Measurements from ENCODE around the gene SORCS2. TPM values are rescaled to one million over a fixed set of nuclear protein-coding genes. Genes with fewer than 3 reads are reported as not detected.

Gene SORCS2
- total and polyA plus RNA-seq, 2 experiments from 2014 or later, result 0.38 to 1.4 TPM

- Histone ChIP-seq H3F3A (ENCODE audit: insufficient read depth) (no peaks in the 10 kb centered on the region), H3K27me3 (replicated peaks; ENCODE audit: insufficient read depth) (peaks cover 21% of the 10 kb centered on the region; the same call in 1 of the 2 replicates), H2AFZ (no peak overlapping the region), H3K4me2 (ENCODE audit: unreplicated experiment) (no peak overlapping the region), H3K27ac (no peak overlapping the region), H3K9ac (no peak overlapping the region), H3K4me3 (no peak overlapping the region), H3K9me3 (ENCODE audit: low read depth) (no peaks in the 10 kb centered on the region), H3K9me2 (ENCODE audit: insufficient read depth) (no peaks in the 10 kb centered on the region), H4K20me1 (ENCODE audit: insufficient read depth) (no peaks in the 10 kb centered on the region), H3K36me3 (ENCODE audit: low read depth) (no peaks in the 10 kb centered on the region), H3K4me1 (ENCODE audit: insufficient read depth) (no peaks in the 10 kb centered on the region), H3K79me2 (ENCODE audit: insufficient read depth) (no peaks in the 10 kb centered on the region)
- TF ChIP-seq EZH2phosphoT487 (IDR thresholded peaks at IDR 0.05; ENCODE audit: insufficient read depth, low read depth) (no peak), EZH2 (IDR thresholded peaks at IDR 0.05; ENCODE audit: insufficient read depth, poor library complexity, severe bottlenecking) (no peak)
- 59 to 62% methylated on average over 9 to 10 of the region's 10 CpGs for WGBS, 2 experiments (ENCODE audit: low coverage in 1 of 2, low lambda C conversion rate in 2 of 2, missing lambda C conversion rate in 2 of 2)
- DNase-seq, result no peak
- in situ Hi-C loops (cut with MboI), result no loop called here
Measured at GRCh38 chr4:7680106-7680505, 487.8 kb downstream of the SORCS2 start.

- peaks cover 19% of the 10 kb centered on the region; the same call in 1 of the 2 replicates for H3K27me3 ChIP-seq (replicated peaks; ENCODE audit: insufficient read depth)
- no peak overlapping the region for H3K4me3 ChIP-seq
- no peaks in the 10 kb centered on the region for H3K4me1 ChIP-seq (ENCODE audit: insufficient read depth)
- H3K9me2 ChIP-seq (ENCODE audit: insufficient read depth), result no peaks in the 10 kb centered on the region
- no peak for DNase-seq
- H3K9me3 ChIP-seq (ENCODE audit: low read depth), result no peaks in the 10 kb centered on the region
- no peaks in the 10 kb centered on the region for H3K79me2 ChIP-seq (ENCODE audit: insufficient read depth)
- WGBS, 2 experiments (ENCODE audit: low coverage in 1 of 2, low lambda C conversion rate in 2 of 2, missing lambda C conversion rate in 2 of 2), result 15 to 33% methylated on average over 1 of the region's 1 CpG
- H3K27ac ChIP-seq, result no peak overlapping the region
- H3K36me3 ChIP-seq (ENCODE audit: low read depth), result no peaks in the 10 kb centered on the region
- TF ChIP-seq EZH2phosphoT487 (IDR thresholded peaks at IDR 0.05; ENCODE audit: insufficient read depth, low read depth) (no peak), EZH2 (IDR thresholded peaks at IDR 0.05; ENCODE audit: insufficient read depth, poor library complexity, severe bottlenecking) (no peak)
- H4K20me1 ChIP-seq (ENCODE audit: insufficient read depth), result no peaks in the 10 kb centered on the region
- no peak overlapping the region for H3K9ac ChIP-seq
- in situ Hi-C loops (cut with MboI), result no loop called here
- no peak overlapping the region for H2AFZ ChIP-seq
- H3F3A ChIP-seq (ENCODE audit: insufficient read depth), result no peaks in the 10 kb centered on the region
- no peak overlapping the region for H3K4me2 ChIP-seq (ENCODE audit: unreplicated experiment)
Measured at GRCh38 chr4:7680731-7681130, 488.4 kb downstream of the SORCS2 start.

- 39 to 53% methylated on average over 4 of the region's 5 CpGs for WGBS, 2 experiments (ENCODE audit: low coverage in 1 of 2, low lambda C conversion rate in 2 of 2, missing lambda C conversion rate in 2 of 2)
- Histone ChIP-seq H3K27ac (no peak overlapping the region), H2AFZ (no peak overlapping the region), H3K9me2 (ENCODE audit: insufficient read depth) (no peaks in the 10 kb centered on the region), H3K27me3 (replicated peaks; ENCODE audit: insufficient read depth) (peaks cover 22% of the 10 kb centered on the region; the same call in 1 of the 2 replicates), H3K36me3 (ENCODE audit: low read depth) (no peaks in the 10 kb centered on the region), H3F3A (ENCODE audit: insufficient read depth) (no peaks in the 10 kb centered on the region), H3K9ac (no peak overlapping the region), H4K20me1 (ENCODE audit: insufficient read depth) (no peaks in the 10 kb centered on the region), H3K4me3 (no peak overlapping the region), H3K4me2 (ENCODE audit: unreplicated experiment) (no peak overlapping the region), H3K79me2 (ENCODE audit: insufficient read depth) (no peaks in the 10 kb centered on the region), H3K9me3 (ENCODE audit: low read depth) (no peaks in the 10 kb centered on the region), H3K4me1 (ENCODE audit: insufficient read depth) (no peaks in the 10 kb centered on the region)
- in situ Hi-C loops (cut with MboI), result no loop called here
- no peak for TF ChIP-seq EZH2 (IDR thresholded peaks at IDR 0.05; ENCODE audit: insufficient read depth, poor library complexity, severe bottlenecking)
- no peak for TF ChIP-seq EZH2phosphoT487 (IDR thresholded peaks at IDR 0.05; ENCODE audit: insufficient read depth, low read depth)
- no peak for DNase-seq
Measured at GRCh38 chr4:7683126-7683703, 490.9 kb downstream of the SORCS2 start.

- Histone ChIP-seq H3K4me3 (no peak overlapping the region), H3K79me2 (ENCODE audit: insufficient read depth) (no peaks in the 10 kb centered on the region), H3K27me3 (replicated peaks; ENCODE audit: insufficient read depth) (peaks cover 25% of the 10 kb centered on the region; the same call in 1 of the 2 replicates), H3K4me1 (ENCODE audit: insufficient read depth) (no peaks in the 10 kb centered on the region), H4K20me1 (ENCODE audit: insufficient read depth) (no peaks in the 10 kb centered on the region), H2AFZ (no peak overlapping the region), H3K9me3 (ENCODE audit: low read depth) (no peaks in the 10 kb centered on the region), H3K4me2 (ENCODE audit: unreplicated experiment) (no peak overlapping the region), H3K9me2 (ENCODE audit: insufficient read depth) (no peaks in the 10 kb centered on the region), H3K36me3 (ENCODE audit: low read depth) (no peaks in the 10 kb centered on the region), H3F3A (ENCODE audit: insufficient read depth) (no peaks in the 10 kb centered on the region), H3K27ac (no peak overlapping the region), H3K9ac (no peak overlapping the region)
- in situ Hi-C loops (cut with MboI), result no loop called here
- 61 to 74% methylated on average over 3 of the region's 3 CpGs for WGBS, 2 experiments (ENCODE audit: low coverage in 1 of 2, low lambda C conversion rate in 2 of 2, missing lambda C conversion rate in 2 of 2)
- no peak for DNase-seq
- no peak for TF ChIP-seq EZH2 (IDR thresholded peaks at IDR 0.05; ENCODE audit: insufficient read depth, poor library complexity, severe bottlenecking)
- no peak for TF ChIP-seq EZH2phosphoT487 (IDR thresholded peaks at IDR 0.05; ENCODE audit: insufficient read depth, low read depth)
Measured at GRCh38 chr4:7684294-7684693, 492.0 kb downstream of the SORCS2 start.

Measured in GM23248 (cell line).